Measurements from ENCODE around the gene DLG3. TPM values are rescaled to one million over a fixed set of nuclear protein-coding genes. Genes with fewer than 3 reads are reported as not detected.
"Not testable (repeated sequence)": the region's sequence is repeated elsewhere in the genome, so short reads cannot be mapped to it uniquely, and the experiment has no call there.

Gene DLG3
- total RNA-seq, 5 donors from 2014 or later (not counting 1 experiment from before 2014, with no cell fraction given) = 6.2 to 14.1 (median 10.3) TPM

GRCh38 chrX:70500826-70501225 is 56.2 kb downstream of the DLG3 start:
- ATAC-seq (replicated peaks in 1 of 4) (no peak), DNase-seq (no peak)
- no peaks in the 10 kb centered on the region for H3K9me3 Mint-ChIP-seq
- peaks cover 0 to 19% (median 4%) of the 10 kb centered on the region in 3 donors for H3K4me1 Mint-ChIP-seq
- no CpG with 5 or more reads among the region's 4 CpGs for WGBS (ENCODE audit: insufficient coverage)
- Histone ChIP-seq H3K9me3 (no peaks in the 10 kb centered on the region), H3K4me1 (ENCODE audit: control insufficient read depth in 1 of 2, extremely low read depth in 1 of 2, insufficient read depth in 2 of 2, low read length in 2 of 2) (peaks cover 0 to 7% of the 10 kb centered on the region in 2 experiments), H3K27ac (ENCODE audit: low read length) (no peak overlapping the region), H3K4me3 (ENCODE audit: control insufficient read depth in 1 of 2, extremely low read depth in 1 of 2, low read length in 1 of 2) (no peak overlapping the region), H3K27me3 (replicated peaks in 1 of 2; ENCODE audit: control insufficient read depth in 2 of 2, extremely low read depth in 1 of 2, insufficient read depth in 2 of 2, low read length in 1 of 2) (no peaks in the 10 kb centered on the region), H3K36me3 (ENCODE audit: control insufficient read depth in 2 of 2, extremely low read depth in 1 of 2, insufficient read depth in 1 of 2, low read length in 1 of 2) (peaks cover 0 to 33% of the 10 kb centered on the region in 2 donors)
- ChIA-PET POLR2A (no interaction called here), CTCF (interaction anchor here in 1 of 2 donors (0.6 kb wide), 1 partner anchor 53 kb away, joined by 4 read pairs; no protein-coding TSS in a partner anchor)
- H3K4me3 Mint-ChIP-seq = no peak overlapping the region
- H3K27me3 Mint-ChIP-seq = no peaks in the 10 kb centered on the region
- H3K36me3 Mint-ChIP-seq = peaks cover 11% of the 10 kb centered on the region
- H3K27ac Mint-ChIP-seq = no peak overlapping the region

GRCh38 chrX:70504772-70505450 is 60.3 kb downstream of the DLG3 start:
- peak in 1 of 4 experiments; percentile 44 for ATAC-seq (replicated peaks in 1 of 4)
- Mint-ChIP-seq H3K4me3 (no peak overlapping the region), H3K9me3 (no peaks in the 10 kb centered on the region), H3K27me3 (peaks cover 0 to 14% of the 10 kb centered on the region in 2 donors), H3K36me3 (peaks cover 3% of the 10 kb centered on the region), H3K27ac (peak overlapping the region; percentile 52 to 76), H3K4me1 (peaks cover 0 to 19% (median 4%) of the 10 kb centered on the region in 3 donors)
- ChIA-PET CTCF (no interaction called here), POLR2A (no interaction called here)
- 17% methylated on average over 1 of the region's 6 CpGs for WGBS (ENCODE audit: insufficient coverage)
- DNase-seq = no peak
- Histone ChIP-seq H3K4me3 (ENCODE audit: control insufficient read depth in 1 of 2, extremely low read depth in 1 of 2, low read length in 1 of 2) (no peak overlapping the region), H3K36me3 (ENCODE audit: control insufficient read depth in 2 of 2, extremely low read depth in 1 of 2, insufficient read depth in 1 of 2, low read length in 1 of 2) (peaks cover 0 to 18% of the 10 kb centered on the region in 2 donors), H3K27ac (ENCODE audit: low read length) (peak overlapping the region; percentile 18), H3K27me3 (replicated peaks in 1 of 2; ENCODE audit: control insufficient read depth in 2 of 2, extremely low read depth in 1 of 2, insufficient read depth in 2 of 2, low read length in 1 of 2) (no peaks in the 10 kb centered on the region), H3K9me3 (no peaks in the 10 kb centered on the region), H3K4me1 (ENCODE audit: control insufficient read depth in 1 of 2, extremely low read depth in 1 of 2, insufficient read depth in 2 of 2, low read length in 2 of 2) (peaks cover 0 to 7% of the 10 kb centered on the region in 2 experiments)

GRCh38 chrX:70505451-70505841 is 60.8 kb downstream of the DLG3 start:
- DNase-seq (no peak), ATAC-seq (replicated peaks in 1 of 4) (no peak)
- CTCF ChIA-PET = no interaction called here
- H3K4me1 ChIP-seq (ENCODE audit: control insufficient read depth in 1 of 2, extremely low read depth in 1 of 2, insufficient read depth in 2 of 2, low read length in 2 of 2) = peaks cover 0 to 7% of the 10 kb centered on the region in 2 experiments
- Mint-ChIP-seq H3K4me1 (peaks cover 0 to 19% (median 4%) of the 10 kb centered on the region in 3 donors), H3K27ac (peak overlapping the region in 1 of 2 donors; percentile 76), H3K36me3 (peaks cover 3% of the 10 kb centered on the region), H3K4me3 (no peak overlapping the region), H3K9me3 (no peaks in the 10 kb centered on the region), H3K27me3 (peaks cover 0 to 20% of the 10 kb centered on the region in 2 donors)
- POLR2A ChIA-PET = no interaction called here
- no peak overlapping the region for H3K27ac ChIP-seq (ENCODE audit: low read length)
- no CpG with 5 or more reads among the region's 4 CpGs for WGBS (ENCODE audit: insufficient coverage)
- H3K36me3 ChIP-seq (ENCODE audit: control insufficient read depth in 2 of 2, extremely low read depth in 1 of 2, insufficient read depth in 1 of 2, low read length in 1 of 2) = peaks cover 0 to 14% of the 10 kb centered on the region in 2 donors
- H3K9me3 ChIP-seq = no peaks in the 10 kb centered on the region
- H3K27me3 ChIP-seq (replicated peaks in 1 of 2; ENCODE audit: control insufficient read depth in 2 of 2, extremely low read depth in 1 of 2, insufficient read depth in 2 of 2, low read length in 1 of 2) = no peaks in the 10 kb centered on the region
- H3K4me3 ChIP-seq (ENCODE audit: control insufficient read depth in 1 of 2, extremely low read depth in 1 of 2, low read length in 1 of 2) = no peak overlapping the region

DNA sequence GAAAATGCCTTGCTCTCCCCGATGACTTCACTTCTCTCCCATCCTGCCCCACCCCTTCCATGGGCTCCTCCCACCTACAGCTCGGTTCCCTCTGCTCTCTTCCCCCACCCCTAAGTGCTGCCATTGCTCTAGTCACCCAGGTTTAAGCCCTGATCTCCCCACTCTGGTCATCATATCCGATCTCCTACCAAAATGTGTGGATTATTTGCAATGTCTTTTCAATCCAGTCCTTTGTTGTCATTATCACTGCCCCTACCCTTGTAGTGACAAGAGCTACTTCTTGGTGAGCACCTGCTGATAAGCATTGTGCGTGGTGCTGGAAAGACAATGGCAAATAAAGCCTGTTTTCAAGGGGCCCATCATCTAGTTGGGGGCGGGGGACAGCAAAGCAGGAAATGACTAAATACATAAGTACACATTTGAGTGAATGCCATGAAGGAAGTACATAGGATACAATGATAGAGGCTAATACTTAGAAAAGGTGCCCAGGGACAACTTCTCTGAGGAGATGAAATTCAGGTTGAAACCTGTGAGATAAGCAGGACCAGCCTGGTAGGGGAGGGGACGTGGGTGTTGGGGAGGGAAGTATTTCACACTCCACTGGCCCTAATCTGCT is 63.8 kb downstream of the DLG3 start:
- H3K27me3 Mint-ChIP-seq = peaks cover 1 to 24% of the 10 kb centered on the region in 2 donors
- POLR2A ChIA-PET = no interaction called here
- H3K4me1 ChIP-seq (ENCODE audit: control insufficient read depth in 1 of 2, extremely low read depth in 1 of 2, insufficient read depth in 2 of 2, low read length in 2 of 2) = peaks cover 0 to 7% of the 10 kb centered on the region in 2 experiments
- DNase-seq (no peak), ATAC-seq (replicated peaks in 1 of 4) (no peak)
- CTCF ChIA-PET = no interaction called here
- no peak overlapping the region for H3K4me3 Mint-ChIP-seq
- peaks cover 0 to 2% of the 10 kb centered on the region in 2 donors for H3K36me3 ChIP-seq (ENCODE audit: control insufficient read depth in 2 of 2, extremely low read depth in 1 of 2, insufficient read depth in 1 of 2, low read length in 1 of 2)
- H3K27ac Mint-ChIP-seq = no peak overlapping the region
- no peaks in the 10 kb centered on the region for H3K36me3 Mint-ChIP-seq
- peaks cover 0 to 19% (median 4%) of the 10 kb centered on the region in 3 donors for H3K4me1 Mint-ChIP-seq
- H3K4me3 ChIP-seq (ENCODE audit: control insufficient read depth in 1 of 2, extremely low read depth in 1 of 2, low read length in 1 of 2) = no peak overlapping the region
- no peaks in the 10 kb centered on the region for H3K27me3 ChIP-seq (replicated peaks in 1 of 2; ENCODE audit: control insufficient read depth in 2 of 2, extremely low read depth in 1 of 2, insufficient read depth in 2 of 2, low read length in 1 of 2)
- H3K27ac ChIP-seq (ENCODE audit: low read length) = no peak overlapping the region
- no CpG with 5 or more reads among the region's 6 CpGs for WGBS (ENCODE audit: insufficient coverage)
- H3K9me3 ChIP-seq = no peaks in the 10 kb centered on the region
- H3K9me3 Mint-ChIP-seq = no peaks in the 10 kb centered on the region

- Histone ChIP-seq H3K27me3 (replicated peaks in 1 of 2; ENCODE audit: control insufficient read depth in 2 of 2, extremely low read depth in 1 of 2, insufficient read depth in 2 of 2, low read length in 1 of 2) (no peaks in the 10 kb centered on the region), H3K27ac (ENCODE audit: low read length) (no peak overlapping the region), H3K4me1 (ENCODE audit: control insufficient read depth in 1 of 2, extremely low read depth in 1 of 2, insufficient read depth in 2 of 2, low read length in 2 of 2) (peaks cover 0 to 7% of the 10 kb centered on the region in 2 experiments), H3K9me3 (no peaks in the 10 kb centered on the region), H3K4me3 (ENCODE audit: control insufficient read depth in 1 of 2, extremely low read depth in 1 of 2, low read length in 1 of 2) (no peak overlapping the region), H3K36me3 (ENCODE audit: control insufficient read depth in 2 of 2, extremely low read depth in 1 of 2, insufficient read depth in 1 of 2, low read length in 1 of 2) (no peaks in the 10 kb centered on the region)
- DNase-seq (no peak), ATAC-seq (replicated peaks in 1 of 4) (no peak)
- ChIA-PET CTCF (no interaction called here), POLR2A (no interaction called here)
- Mint-ChIP-seq H3K27me3 (peaks cover 1 to 24% of the 10 kb centered on the region in 2 donors), H3K4me3 (no peak overlapping the region), H3K27ac (no peak overlapping the region), H3K36me3 (no peaks in the 10 kb centered on the region), H3K4me1 (peaks cover 0 to 17% (median 4%) of the 10 kb centered on the region in 3 donors), H3K9me3 (no peaks in the 10 kb centered on the region)
- WGBS (ENCODE audit: insufficient coverage) = no CpG with 5 or more reads among the region's 4 CpGs
Observed at GRCh38 chrX:70509078-70509477, 64.4 kb downstream of the DLG3 start.

DNA sequence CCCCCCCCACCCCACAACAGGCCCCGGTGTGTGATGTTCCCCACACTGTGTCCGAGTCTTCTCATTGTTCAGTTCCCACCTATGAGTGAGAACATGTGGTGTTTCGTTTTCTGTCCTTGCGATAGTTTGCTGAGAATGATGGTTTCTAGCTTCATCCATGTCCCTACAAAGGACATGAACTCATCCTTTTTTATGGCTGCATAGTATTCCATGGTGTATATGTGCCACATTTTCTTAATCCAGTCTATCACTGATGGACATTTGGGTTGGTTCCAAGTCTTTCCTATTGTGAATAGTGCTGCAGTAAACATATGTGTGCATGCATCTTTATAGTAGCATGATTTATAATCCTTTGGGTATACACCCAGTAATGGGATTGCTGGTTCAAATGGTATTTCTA is 70.6 kb downstream of the DLG3 start:
- H3K27ac Mint-ChIP-seq; ATAC-seq (replicated peaks in 1 of 4); H3K27me3 ChIP-seq (replicated peaks in 1 of 2; ENCODE audit: control insufficient read depth in 2 of 2, extremely low read depth in 1 of 2, insufficient read depth in 2 of 2, low read length in 1 of 2); H3K36me3 ChIP-seq (ENCODE audit: control insufficient read depth in 2 of 2, extremely low read depth in 1 of 2, insufficient read depth in 1 of 2, low read length in 1 of 2); H3K9me3 Mint-ChIP-seq; POLR2A ChIA-PET; H3K36me3 Mint-ChIP-seq; CTCF ChIA-PET; H3K9me3 ChIP-seq; H3K4me3 Mint-ChIP-seq; H3K4me3 ChIP-seq (ENCODE audit: control insufficient read depth in 1 of 2, extremely low read depth in 1 of 2, low read length in 1 of 2); H3K27ac ChIP-seq (ENCODE audit: low read length); H3K4me1 Mint-ChIP-seq; DNase-seq; H3K4me1 ChIP-seq (ENCODE audit: control insufficient read depth in 1 of 2, extremely low read depth in 1 of 2, insufficient read depth in 2 of 2, low read length in 2 of 2): not testable (repeated sequence)
- no CpG with 5 or more reads among the region's 4 CpGs for WGBS (ENCODE audit: insufficient coverage)
- H3K27me3 Mint-ChIP-seq = peaks cover 3 to 21% of the 10 kb centered on the region in 2 donors
